NCI-H2029 (cell line): ENCODE measurements around the gene NRP2.

Source experiments
- DNase-seq: peaks from one replicate; lab custom pipeline; 2025; lab: John Stamatoyannopoulos, UW

NRP2 gene

GRCh38 chr2:205807758-205808157 is 125.5 kb downstream of the NRP2 start:
- no peak for DNase-seq

DNA sequence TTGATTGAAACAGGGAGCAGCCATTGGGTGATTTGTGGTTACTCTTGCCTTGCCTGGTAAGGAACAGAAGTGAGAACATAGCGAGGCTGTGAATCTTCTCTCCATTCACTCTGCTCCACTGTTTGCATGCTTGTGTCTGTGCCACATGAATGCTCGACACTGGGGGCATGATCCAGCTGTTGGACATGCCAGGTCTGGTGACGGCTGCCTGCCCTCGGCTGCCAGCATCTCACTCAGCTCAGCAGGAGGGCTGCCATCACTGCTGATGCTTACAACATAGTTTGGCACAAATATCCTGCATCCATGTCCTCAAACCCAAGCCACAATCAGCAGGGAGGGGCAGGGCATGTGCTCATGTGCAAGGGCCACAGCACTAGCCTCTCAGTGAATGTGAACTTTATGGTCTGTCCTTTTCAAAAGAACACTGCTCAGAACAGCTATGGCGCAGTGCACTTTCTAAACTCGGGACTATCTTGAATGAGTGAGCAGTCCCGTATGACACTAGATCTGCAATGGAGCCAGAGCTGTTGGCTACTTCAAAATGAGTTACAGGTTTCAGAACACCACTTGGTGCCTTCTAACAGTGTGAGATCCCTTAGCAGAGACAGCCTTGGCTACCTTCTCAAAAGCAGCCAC is 126.3 kb downstream of the NRP2 start:
- no peak for DNase-seq

- no peak for DNase-seq
These were observed 129.1 kb downstream of the NRP2 start for GRCh38 chr2:205811387-205811786.

- no peak for DNase-seq
These were observed 131.7 kb downstream of the NRP2 start for GRCh38 chr2:205814039-205814364.

- DNase-seq, result no peak
These were observed 133.4 kb downstream of the NRP2 start for GRCh38 chr2:205815673-205816072.

DNA sequence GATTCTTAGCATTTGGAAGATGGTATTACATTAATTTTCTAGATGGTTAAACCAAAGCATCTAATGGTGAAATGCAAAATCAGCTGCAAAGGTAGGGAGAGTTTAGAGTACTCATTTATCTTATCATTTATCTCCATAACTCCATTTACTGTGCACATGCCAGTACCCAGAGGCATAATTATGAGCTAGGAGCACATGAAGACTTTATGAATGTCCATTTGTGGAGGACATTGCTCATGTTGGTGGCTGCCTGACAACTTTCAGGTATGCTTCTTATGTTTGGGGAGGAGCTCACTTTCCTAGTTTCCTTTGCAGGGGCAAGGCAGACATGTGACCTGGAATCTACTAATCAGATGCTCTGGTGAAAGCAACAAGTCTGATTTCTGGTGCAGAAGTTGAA is 134.0 kb downstream of the NRP2 start:
- no peak for DNase-seq

DNA sequence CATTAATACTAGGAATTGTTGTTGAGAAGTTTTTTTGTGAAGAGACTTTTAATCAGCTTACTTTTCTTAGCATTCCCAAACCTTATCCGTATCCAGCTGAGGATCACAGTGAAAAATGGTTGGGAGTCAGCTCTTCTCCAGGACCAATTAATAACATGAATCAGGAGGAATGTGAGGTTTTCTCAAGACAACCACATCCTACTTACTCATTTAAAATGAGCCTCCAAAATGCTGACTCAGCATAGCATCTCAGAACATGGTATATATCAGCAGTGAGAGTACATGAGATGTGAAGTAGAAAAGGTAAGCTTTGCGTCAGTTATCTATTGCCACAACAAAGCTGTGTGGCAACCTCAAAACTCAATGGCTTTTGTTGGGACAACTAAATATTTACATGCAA is 140.3 kb downstream of the NRP2 start:
- DNase-seq, result no peak

- no peak for DNase-seq
These were observed 145.6 kb downstream of the NRP2 start for GRCh38 chr2:205827809-205828365.

DNA sequence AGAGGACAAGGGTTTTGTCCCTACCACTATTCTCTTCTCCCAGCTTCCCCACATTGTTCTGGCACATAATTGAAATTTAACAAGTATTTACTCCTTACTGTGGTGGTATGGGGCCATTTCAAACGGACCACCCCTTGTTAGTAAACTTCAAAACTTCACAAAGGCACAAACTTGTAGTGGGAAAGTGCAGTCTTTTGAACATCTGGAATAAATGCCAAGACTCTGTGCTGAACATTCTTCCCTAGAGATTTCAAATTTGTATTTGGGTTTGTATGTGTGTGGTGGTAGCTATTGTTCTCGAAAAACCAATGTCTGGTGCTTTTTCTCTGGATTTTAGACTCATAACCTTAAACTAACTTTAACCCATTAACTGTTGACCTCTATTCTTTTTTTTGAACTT is 151.6 kb downstream of the NRP2 start:
- DNase-seq, result no peak

DNA sequence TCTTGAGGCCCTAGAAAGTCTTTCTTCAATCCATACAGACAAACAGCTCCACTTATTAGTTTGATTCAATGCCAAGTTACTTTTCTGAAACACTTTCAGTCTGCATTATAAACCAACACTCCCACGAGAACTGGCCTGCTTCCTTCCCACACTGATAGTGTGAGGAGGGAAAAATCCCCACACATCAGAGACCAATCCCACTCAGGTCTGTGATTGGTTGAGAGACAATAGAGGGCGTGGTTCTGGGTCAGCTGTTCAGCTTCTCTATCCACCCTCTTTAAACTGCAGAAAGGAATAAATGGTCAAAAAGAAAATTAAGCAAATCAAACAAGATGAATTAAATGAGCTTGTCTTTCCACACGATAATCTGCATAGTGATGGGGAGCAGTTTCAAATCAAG is 152.5 kb downstream of the NRP2 start:
- DNase-seq, result no peak

- DNase-seq, result no peak
These were observed 153.0 kb downstream of the NRP2 start for GRCh38 chr2:205835251-205835791.

DNA sequence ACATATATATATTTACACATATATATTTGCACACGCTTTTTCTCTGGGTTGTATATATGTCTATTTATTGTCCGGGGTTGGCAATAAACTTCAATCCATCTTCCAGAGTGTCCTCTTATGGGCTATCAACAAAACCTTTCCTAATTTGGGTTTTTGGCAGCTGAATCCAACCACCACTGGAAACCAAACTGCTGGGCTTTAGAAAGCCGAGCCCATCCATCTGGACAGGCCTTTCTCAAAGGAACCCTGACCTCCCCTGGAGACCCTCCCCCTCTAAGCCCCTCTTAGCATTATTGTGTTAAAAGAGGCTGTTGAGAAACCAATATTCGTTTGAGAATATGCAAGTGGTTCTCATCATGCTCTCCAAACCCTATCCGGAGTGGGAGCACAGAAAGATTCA is 153.6 kb downstream of the NRP2 start:
- DNase-seq, result no peak

DNA sequence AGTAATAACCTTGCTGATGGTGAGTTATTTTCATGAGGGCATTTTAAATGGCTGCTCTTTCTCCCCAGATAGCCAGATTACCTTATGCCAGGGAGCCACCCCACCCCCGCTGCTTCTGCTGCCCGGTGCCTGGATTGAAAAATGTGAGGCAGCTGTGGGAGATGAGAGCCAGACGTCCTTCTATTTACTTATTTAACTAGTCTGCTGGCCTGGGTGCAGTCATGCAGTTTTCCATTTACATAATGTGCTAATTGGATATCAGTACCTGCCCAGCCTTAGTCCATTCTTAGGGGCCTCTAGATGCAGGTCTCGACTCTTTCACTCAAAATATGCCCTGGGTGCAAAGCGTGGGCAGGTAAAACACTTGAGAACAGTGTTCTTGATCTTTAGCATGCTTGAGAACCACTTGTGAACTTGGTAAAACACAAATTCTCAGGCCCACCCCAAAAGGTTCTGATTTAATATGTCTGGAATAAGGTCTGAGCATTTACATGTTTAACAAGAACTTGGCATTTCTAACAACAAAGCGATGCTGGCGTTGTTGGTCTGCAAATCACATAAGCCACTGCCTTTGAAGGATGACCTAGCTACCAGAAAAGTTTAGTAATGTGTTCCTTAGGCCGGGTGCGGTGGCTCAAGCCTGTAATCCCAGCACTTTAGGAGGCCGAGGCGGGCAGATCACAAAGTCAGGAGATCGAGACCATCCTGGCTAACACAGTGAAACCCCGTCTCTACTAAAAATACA is 154.3 kb downstream of the NRP2 start:
- DNase-seq, result no peak

DNA sequence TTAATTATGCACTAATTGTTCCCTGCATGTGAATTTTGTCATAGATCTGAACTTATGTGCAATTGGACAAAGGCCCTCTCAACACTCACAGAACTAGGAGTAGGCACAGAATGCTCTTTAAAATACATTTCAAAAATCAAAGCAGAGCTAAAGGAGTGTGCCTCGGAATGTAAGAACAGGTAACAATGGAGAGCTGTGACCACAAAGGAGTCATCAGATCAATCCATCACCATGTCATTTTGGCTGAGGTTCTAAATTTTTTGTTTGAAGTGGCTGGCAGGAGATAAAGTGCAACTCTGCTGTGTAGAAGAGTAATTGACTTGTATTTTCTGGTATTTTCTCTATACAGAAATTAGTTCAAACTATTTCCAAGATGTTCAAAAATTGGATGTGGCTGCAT is 155.4 kb downstream of the NRP2 start:
- no peak for DNase-seq

GRCh38 chr2:205845446-205845845 is 163.1 kb downstream of the NRP2 start:
- DNase-seq, result no peak
